Osteoblast (primary cell): Measurements from ENCODE around the gene MFAP2. TPM values are rescaled to one million over a fixed set of nuclear protein-coding genes. Genes with fewer than 3 reads are reported as not detected.
A peak's percentile ranks its signal among the peaks of the same experiment; 100 is the strongest.

Experiments used
- DNase-seq: peaks from one replicate; pipeline ENCODE4 v3.0.0; 2011; ENCODE audit warnings: low spot score, mixed read lengths; ENCODE audit not compliant: insufficient read length; ENCODE audit errors: missing footprints
- H2AFZ ChIP-seq: 2 replicates; pipeline ENCODE4 v1.6.0; 2011; ENCODE audit warnings: mild to moderate bottlenecking, low read length
- H3K27ac ChIP-seq: 2 replicates; pipeline ENCODE4 v1.5.1; 2011; ENCODE audit warnings: mild to moderate bottlenecking, low read depth, low read length, moderate library complexity
- H3K27me3 ChIP-seq: 2 replicates; pipeline ENCODE4 v1.6.0; 2012; ENCODE audit warnings: mild to moderate bottlenecking, control low read depth, inconsistent platforms, low read length, moderate library complexity; ENCODE audit not compliant: insufficient read depth
- H3K36me3 ChIP-seq: 2 replicates; pipeline ENCODE4 v1.5.1; 2011; ENCODE audit warnings: mild to moderate bottlenecking, low read length, control low read depth, moderate library complexity; ENCODE audit not compliant: insufficient read depth
- H3K4me1 ChIP-seq: 2 replicates; pipeline ENCODE4 v1.5.1; 2011; ENCODE audit warnings: mild to moderate bottlenecking, low read length, control low read depth, moderate library complexity; ENCODE audit not compliant: insufficient read depth
- H3K4me2 ChIP-seq: 2 replicates; pipeline ENCODE4 v1.6.0; 2011; ENCODE audit warnings: mild to moderate bottlenecking, low read length; ENCODE audit not compliant: insufficient read depth
- H3K4me3 ChIP-seq: fragments of 200-600 bp; sonication (generic); 3 replicates; pipeline ENCODE4 v1.5.1; 2012; ENCODE audit warnings: mild to moderate bottlenecking, low read length, inconsistent platforms; ENCODE audit not compliant: insufficient read depth
- H3K79me2 ChIP-seq: 2 replicates; pipeline ENCODE4 v1.6.0; 2012; ENCODE audit warnings: mild to moderate bottlenecking, low read length, control low read depth, inconsistent platforms; ENCODE audit not compliant: insufficient read depth
- H3K9me3 ChIP-seq: 2 replicates; pipeline ENCODE4 v1.5.1; 2011; ENCODE audit warnings: low read depth, low read length, control low read depth
- H4K20me1 ChIP-seq: 2 replicates; pipeline ENCODE4 v1.6.0; 2012; ENCODE audit warnings: mild to moderate bottlenecking, low read length, control low read depth; ENCODE audit not compliant: insufficient read depth
- total RNA-seq: library from RNA; depleted of rRNA; stranded (reverse); fragments of >200 nt; gene quantifications from 2 replicates; pipeline ENCODE4 v1.2.3, GENCODE V29; 2012
- TF ChIP-seq, protein P1 (sequence below): IDR thresholded peaks from 2 replicates; pipeline ENCODE4 v1.5.1; 2011; ENCODE audit warnings: mild to moderate bottlenecking, low read depth, low read length, moderate library complexity; ENCODE audit errors: extremely low read depth

Gene MFAP2
- total RNA-seq, result 61.2 and 72.2 TPM in 2 replicates

DNA sequence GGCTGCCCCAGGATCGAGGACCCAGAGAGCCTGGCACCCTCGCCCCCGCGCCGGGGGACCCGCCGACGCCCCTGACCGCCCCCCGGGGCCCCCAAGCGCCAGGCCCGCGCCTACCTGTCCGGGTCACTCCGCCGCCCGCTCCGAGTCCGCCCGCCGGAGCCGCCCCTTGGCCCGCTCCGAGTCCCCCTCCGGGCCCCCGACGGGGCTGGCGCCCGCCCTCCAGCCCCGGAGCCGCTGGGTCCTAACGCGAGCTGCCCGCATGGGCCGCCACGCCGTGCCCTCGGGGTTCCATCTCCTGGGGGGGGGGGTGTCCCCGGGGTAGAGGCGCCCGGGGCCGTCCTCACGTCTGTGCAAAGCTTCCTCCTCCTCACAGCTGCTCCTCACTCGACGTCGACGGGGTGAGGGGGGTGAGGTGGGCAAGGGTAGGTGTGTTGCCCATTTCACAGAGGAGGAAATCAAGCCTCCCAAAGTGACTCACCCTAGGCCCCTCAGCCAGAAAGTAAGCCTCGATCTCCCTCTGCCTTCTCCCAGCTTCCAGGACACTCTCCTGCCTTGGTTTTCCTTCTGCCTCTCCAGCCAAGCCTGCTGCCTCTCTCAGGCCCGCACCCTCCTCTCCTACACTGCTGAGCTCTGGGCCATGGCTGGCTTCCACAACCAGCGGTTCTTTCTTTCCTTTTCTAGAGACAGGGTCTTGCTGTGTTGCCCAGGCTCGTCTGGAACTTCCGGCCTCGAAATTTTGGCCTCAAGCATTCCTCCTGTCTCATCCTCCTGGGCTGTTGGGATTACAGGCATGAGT is at the start of gene MFAP2:
MFAP2 (minus strand) TSS at position 148 of the 796 bp plus-strand sequence. CDS start 2,347 bp downstream, outside the sequence.
- Histone ChIP-seq H3K27me3 (no peaks in the 10 kb centered on the region), H3K4me2 (peak within 1 kb of the TSS; percentile 83), H2AFZ (peak within 1 kb of the TSS; percentile 78), H3K27ac (peak within 1 kb of the TSS; percentile 93), H3K36me3 (peaks cover 11% of the 10 kb centered on the region), H3K79me2 (peaks cover 24% of the 10 kb centered on the region), H3K4me3 (peak within 1 kb of the TSS; percentile 78), H4K20me1 (peaks cover 24% of the 10 kb centered on the region), H3K4me1 (peaks cover 45% of the 10 kb centered on the region), H3K9me3 (no peaks in the 10 kb centered on the region)
- DNase-seq, result peak; percentile 92
- TF ChIP-seq, protein P1, sequence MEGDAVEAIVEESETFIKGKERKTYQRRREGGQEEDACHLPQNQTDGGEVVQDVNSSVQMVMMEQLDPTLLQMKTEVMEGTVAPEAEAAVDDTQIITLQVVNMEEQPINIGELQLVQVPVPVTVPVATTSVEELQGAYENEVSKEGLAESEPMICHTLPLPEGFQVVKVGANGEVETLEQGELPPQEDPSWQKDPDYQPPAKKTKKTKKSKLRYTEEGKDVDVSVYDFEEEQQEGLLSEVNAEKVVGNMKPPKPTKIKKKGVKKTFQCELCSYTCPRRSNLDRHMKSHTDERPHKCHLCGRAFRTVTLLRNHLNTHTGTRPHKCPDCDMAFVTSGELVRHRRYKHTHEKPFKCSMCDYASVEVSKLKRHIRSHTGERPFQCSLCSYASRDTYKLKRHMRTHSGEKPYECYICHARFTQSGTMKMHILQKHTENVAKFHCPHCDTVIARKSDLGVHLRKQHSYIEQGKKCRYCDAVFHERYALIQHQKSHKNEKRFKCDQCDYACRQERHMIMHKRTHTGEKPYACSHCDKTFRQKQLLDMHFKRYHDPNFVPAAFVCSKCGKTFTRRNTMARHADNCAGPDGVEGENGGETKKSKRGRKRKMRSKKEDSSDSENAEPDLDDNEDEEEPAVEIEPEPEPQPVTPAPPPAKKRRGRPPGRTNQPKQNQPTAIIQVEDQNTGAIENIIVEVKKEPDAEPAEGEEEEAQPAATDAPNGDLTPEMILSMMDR, result no peak

GRCh38 chr1:17030206-17030605 is 49.8 kb upstream of the MFAP2 start:
- TF ChIP-seq, protein P1, result no peak
- Histone ChIP-seq H4K20me1 (peaks cover 2% of the 10 kb centered on the region), H3K27ac (no peak overlapping the region), H3K4me1 (no peaks in the 10 kb centered on the region), H3K4me3 (no peak overlapping the region), H3K36me3 (peaks cover 64% of the 10 kb centered on the region), H3K79me2 (peaks cover 9% of the 10 kb centered on the region), H3K9me3 (no peaks in the 10 kb centered on the region), H3K4me2 (no peak overlapping the region), H2AFZ (no peak overlapping the region), H3K27me3 (no peaks in the 10 kb centered on the region)
- no peak for DNase-seq

- peaks cover 2% of the 10 kb centered on the region for H4K20me1 ChIP-seq
- H3K9me3 ChIP-seq, result no peaks in the 10 kb centered on the region
- H3K4me3 ChIP-seq, result no peak overlapping the region
- no peak for DNase-seq
- peaks cover 6% of the 10 kb centered on the region for H3K79me2 ChIP-seq
- H3K27ac ChIP-seq, result no peak overlapping the region
- no peaks in the 10 kb centered on the region for H3K4me1 ChIP-seq
- H3K4me2 ChIP-seq, result no peak overlapping the region
- no peaks in the 10 kb centered on the region for H3K27me3 ChIP-seq
- TF ChIP-seq, protein P1, result no peak
- no peak overlapping the region for H2AFZ ChIP-seq
- peaks cover 73% of the 10 kb centered on the region for H3K36me3 ChIP-seq
These were observed 48.3 kb upstream of the MFAP2 start for GRCh38 chr1:17028662-17029188.

DNA sequence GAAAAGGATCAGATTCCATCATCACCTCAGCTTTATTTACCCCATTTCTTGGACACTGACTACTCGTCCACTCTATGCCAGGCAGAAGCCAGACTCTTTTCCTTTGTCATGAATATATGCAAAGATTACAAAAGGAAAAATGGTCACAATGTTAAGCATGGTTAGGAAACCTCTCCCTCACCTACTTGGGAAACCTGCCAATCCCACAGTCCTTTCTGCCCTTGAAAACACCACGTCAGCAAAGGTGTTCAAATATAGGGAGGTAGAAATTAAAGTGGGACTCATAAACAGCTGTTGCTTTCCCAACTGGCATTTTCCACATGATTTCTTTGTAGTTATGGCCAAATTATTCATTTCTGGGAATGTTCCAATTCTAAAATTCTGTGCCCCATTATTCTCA is 47.5 kb upstream of the MFAP2 start:
- peaks cover 78% of the 10 kb centered on the region for H3K36me3 ChIP-seq
- H3K79me2 ChIP-seq, result peaks cover 3% of the 10 kb centered on the region
- no peak overlapping the region for H2AFZ ChIP-seq
- H4K20me1 ChIP-seq, result peaks cover 2% of the 10 kb centered on the region
- TF ChIP-seq, protein P1, result no peak
- no peak for DNase-seq
- no peaks in the 10 kb centered on the region for H3K4me1 ChIP-seq
- no peak overlapping the region for H3K4me3 ChIP-seq
- no peaks in the 10 kb centered on the region for H3K27me3 ChIP-seq
- no peak overlapping the region for H3K27ac ChIP-seq
- H3K9me3 ChIP-seq, result no peaks in the 10 kb centered on the region
- no peak overlapping the region for H3K4me2 ChIP-seq
